ENCODE data around the gene BRD3.

The BRD3 gene

DNA sequence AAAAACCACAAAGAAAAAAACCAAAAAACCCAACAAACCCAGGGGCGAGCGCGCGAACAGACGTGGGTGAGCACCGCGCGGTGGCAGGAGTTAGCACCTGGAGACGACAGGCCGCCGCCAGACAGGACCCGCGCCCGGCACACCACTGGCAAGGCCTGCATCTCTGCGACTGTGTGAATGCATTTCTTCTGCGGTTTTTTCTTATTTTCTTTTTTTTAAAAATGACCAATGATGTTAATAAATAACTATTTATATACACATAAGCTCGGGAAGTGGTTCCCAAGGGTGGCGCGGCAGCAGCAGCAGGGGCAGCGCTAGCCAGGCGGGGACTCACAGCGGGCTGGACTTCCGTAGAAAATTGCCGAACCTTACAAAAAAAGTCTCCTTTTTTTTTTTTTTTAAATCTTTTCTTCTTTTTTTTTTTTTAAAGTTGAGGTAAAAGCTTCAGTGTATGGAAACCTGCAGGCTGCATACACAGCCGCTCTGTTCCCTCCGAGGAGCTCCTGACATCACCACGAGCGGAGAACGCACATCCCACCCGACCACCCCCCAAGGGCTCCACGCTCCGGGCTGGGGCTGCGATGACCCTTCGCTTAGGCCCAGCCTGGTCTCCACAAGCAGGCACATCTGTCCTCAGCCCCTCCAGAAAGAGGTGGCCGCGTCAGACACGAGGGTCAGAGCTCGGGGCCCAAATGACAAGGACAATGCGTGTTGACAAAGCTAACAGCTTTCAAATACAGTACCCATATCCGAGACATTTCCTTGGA lies 35.2 kb downstream of the BRD3 start:
- peaks cover 52% of the 10 kb centered on the region for H3K36me3 ChIP-seq (ENCODE audit: low read depth)
- ATAC-seq (ENCODE audit: low read depth) = no peak
- no peaks in the 10 kb centered on the region for H3K4me1 ChIP-seq (ENCODE audit: insufficient read depth, poor library complexity, severe bottlenecking)

GRCh38 chr9:134031783-134032182 lies 36.0 kb downstream of the BRD3 start:
- H3K27me3 ChIP-seq (ENCODE audit: insufficient read depth, poor library complexity, severe bottlenecking) = no peaks in the 10 kb centered on the region
- TF ChIP-seq, protein P1, sequence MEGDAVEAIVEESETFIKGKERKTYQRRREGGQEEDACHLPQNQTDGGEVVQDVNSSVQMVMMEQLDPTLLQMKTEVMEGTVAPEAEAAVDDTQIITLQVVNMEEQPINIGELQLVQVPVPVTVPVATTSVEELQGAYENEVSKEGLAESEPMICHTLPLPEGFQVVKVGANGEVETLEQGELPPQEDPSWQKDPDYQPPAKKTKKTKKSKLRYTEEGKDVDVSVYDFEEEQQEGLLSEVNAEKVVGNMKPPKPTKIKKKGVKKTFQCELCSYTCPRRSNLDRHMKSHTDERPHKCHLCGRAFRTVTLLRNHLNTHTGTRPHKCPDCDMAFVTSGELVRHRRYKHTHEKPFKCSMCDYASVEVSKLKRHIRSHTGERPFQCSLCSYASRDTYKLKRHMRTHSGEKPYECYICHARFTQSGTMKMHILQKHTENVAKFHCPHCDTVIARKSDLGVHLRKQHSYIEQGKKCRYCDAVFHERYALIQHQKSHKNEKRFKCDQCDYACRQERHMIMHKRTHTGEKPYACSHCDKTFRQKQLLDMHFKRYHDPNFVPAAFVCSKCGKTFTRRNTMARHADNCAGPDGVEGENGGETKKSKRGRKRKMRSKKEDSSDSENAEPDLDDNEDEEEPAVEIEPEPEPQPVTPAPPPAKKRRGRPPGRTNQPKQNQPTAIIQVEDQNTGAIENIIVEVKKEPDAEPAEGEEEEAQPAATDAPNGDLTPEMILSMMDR (IDR thresholded peaks at IDR 0.05; ENCODE audit: poor library complexity, severe bottlenecking) = no peak
- DNase-seq (ENCODE audit: low spot score) (no peak), ATAC-seq (ENCODE audit: low read depth) (no peak)
- peaks cover 44% of the 10 kb centered on the region for H3K36me3 ChIP-seq (ENCODE audit: low read depth)
- no peaks in the 10 kb centered on the region for H3K9me3 ChIP-seq (ENCODE audit: severe bottlenecking)
- no peak overlapping the region for H3K4me3 ChIP-seq (ENCODE audit: severe bottlenecking)
- H3K27ac ChIP-seq (ENCODE audit: poor library complexity, severe bottlenecking) = no peak overlapping the region
- H3K4me1 ChIP-seq (ENCODE audit: insufficient read depth, poor library complexity, severe bottlenecking) = no peaks in the 10 kb centered on the region

More for the DNA sequence above, 35.2 kb downstream of the BRD3 start:
- H3K27me3 ChIP-seq (ENCODE audit: insufficient read depth, poor library complexity, severe bottlenecking) = no peaks in the 10 kb centered on the region
- H3K27ac ChIP-seq (ENCODE audit: poor library complexity, severe bottlenecking) = no peak overlapping the region
- DNase-seq (ENCODE audit: low spot score) = peak; percentile 54
- H3K9me3 ChIP-seq (ENCODE audit: severe bottlenecking) = no peaks in the 10 kb centered on the region
- H3K4me3 ChIP-seq (ENCODE audit: severe bottlenecking) = no peak overlapping the region
- TF ChIP-seq, protein P1 (IDR thresholded peaks at IDR 0.05; ENCODE audit: poor library complexity, severe bottlenecking) = no peak

DNA sequence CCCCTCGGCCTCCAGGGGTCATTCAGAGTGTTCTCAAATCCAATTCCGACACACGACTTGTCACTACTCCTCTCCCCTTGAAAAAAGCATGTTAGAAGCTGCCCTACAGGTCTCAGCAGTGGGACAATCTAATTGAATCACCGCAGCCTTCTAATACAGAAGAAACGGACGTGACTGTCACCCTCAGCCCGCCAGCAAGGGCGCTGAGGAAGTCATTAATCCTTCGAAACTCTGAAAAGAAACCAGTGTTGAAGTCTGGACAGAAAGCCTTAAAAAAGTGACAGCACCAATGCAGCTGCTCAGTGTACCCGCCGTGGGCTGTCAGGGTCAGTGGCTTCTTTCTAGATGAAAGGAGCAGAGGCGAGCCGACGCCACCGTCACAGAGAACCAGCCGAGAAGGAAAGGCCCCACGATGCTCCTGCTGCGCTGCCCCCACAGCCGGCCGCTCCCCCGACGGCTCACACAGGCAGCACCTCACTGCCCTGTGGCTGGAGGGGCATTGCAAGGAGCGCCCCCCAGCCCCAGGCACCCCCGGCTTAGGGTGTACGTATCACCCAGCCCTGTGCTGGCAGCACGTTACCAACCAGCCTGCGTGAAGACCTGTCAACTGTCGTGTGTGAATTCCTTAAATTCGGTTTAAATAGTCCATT lies 36.9 kb downstream of the BRD3 start:
- Histone ChIP-seq H3K27ac (ENCODE audit: poor library complexity, severe bottlenecking) (no peak overlapping the region), H3K9me3 (ENCODE audit: severe bottlenecking) (no peaks in the 10 kb centered on the region), H3K27me3 (ENCODE audit: insufficient read depth, poor library complexity, severe bottlenecking) (no peaks in the 10 kb centered on the region), H3K36me3 (ENCODE audit: low read depth) (peaks cover 35% of the 10 kb centered on the region), H3K4me3 (ENCODE audit: severe bottlenecking) (no peak overlapping the region), H3K4me1 (ENCODE audit: insufficient read depth, poor library complexity, severe bottlenecking) (no peaks in the 10 kb centered on the region)
- TF ChIP-seq, protein P1 (IDR thresholded peaks at IDR 0.05; ENCODE audit: poor library complexity, severe bottlenecking) = no peak
- no peak for DNase-seq (ENCODE audit: low spot score)
- no peak for ATAC-seq (ENCODE audit: low read depth)

DNA sequence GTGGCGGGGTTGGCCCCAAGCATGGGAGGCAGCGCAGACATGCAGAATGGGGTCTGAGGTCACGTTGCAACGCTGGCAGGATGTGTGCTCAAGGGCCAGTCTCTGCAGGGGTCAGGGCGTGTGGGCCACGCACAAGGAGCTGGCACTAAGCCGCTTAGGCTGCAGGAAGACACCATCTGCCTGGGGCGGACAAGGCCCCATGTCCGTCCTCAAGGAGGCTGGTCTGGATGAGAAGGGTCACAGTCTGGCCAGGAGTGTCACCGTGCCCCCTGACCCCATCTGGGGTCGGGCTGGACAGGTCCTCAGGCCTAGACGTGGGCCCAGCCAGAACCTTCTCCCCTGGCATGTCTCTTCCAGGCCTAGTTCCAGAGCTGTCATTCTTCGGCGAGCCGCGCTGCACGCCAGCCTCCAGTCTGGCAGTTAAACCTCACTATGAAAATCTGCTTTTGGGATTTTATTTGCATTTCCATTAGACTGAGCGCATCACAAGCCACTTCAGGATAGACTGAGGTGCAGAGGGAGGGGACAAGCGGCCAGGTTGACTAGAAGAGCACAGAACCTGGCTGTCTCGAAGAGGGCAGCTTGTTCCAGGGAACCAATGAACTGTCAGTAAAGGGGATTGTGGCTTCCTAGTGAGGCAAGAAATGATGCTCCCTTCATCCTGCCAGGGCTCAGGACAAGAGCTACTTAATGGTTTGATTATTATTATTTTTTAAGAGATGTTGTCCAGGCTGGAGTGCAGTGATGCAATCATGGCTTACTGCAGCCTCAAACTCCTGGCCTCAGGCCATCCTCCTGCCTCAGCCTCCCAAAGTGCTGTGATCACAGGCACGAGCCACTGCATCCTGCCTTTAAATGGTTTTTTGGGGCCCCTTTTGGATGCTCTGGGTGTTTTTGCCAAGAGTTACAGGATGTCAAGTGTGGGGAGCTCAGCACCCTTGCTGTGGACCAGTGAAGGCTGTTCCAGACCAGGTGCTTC lies 38.3 kb downstream of the BRD3 start:
- DNase-seq (ENCODE audit: low spot score) (no peak), ATAC-seq (ENCODE audit: low read depth) (no peak)
- no peaks in the 10 kb centered on the region for H3K4me1 ChIP-seq (ENCODE audit: insufficient read depth, poor library complexity, severe bottlenecking)
- no peaks in the 10 kb centered on the region for H3K9me3 ChIP-seq (ENCODE audit: severe bottlenecking)
- H3K27ac ChIP-seq (ENCODE audit: poor library complexity, severe bottlenecking) = no peak overlapping the region
- H3K27me3 ChIP-seq (ENCODE audit: insufficient read depth, poor library complexity, severe bottlenecking) = no peaks in the 10 kb centered on the region
- H3K4me3 ChIP-seq (ENCODE audit: severe bottlenecking) = no peak overlapping the region
- H3K36me3 ChIP-seq (ENCODE audit: low read depth) = peaks cover 25% of the 10 kb centered on the region
- TF ChIP-seq, protein P1 (IDR thresholded peaks at IDR 0.05; ENCODE audit: poor library complexity, severe bottlenecking) = no peak
